Gastrocnemius medialis (tissue), 4 donors: ENCODE measurements around the gene DEF6.

Experiments used
- POLR2A ChIP-seq, 2 donors: fragments of 450-650 bp; IDR thresholded peaks; one replicate each; pipeline ENCODE4 v1.6.1; 2017; ENCODE audit warnings: antibody characterized with exemption in 2 of 2, mild to moderate bottlenecking in 2 of 2, moderate library complexity in 2 of 2
- TF ChIP-seq, protein P1 (sequence below), 5 experiments: fragments of 450-650 bp in 3 of 5; fragments of 200-600 bp in 2 of 5; sonication (generic) in 2 of 5; IDR thresholded peaks in 4 of 5; conservative IDR thresholded peaks in 1 of 5; 1 replicate in 4 of 5; 2 replicates in 1 of 5; pipeline ENCODE4 v1.5.1; 2016 to 2019; ENCODE audit warnings: antibody characterized with exemption in 5 of 5, mild to moderate bottlenecking in 3 of 5, moderate library complexity in 3 of 5

DNA sequence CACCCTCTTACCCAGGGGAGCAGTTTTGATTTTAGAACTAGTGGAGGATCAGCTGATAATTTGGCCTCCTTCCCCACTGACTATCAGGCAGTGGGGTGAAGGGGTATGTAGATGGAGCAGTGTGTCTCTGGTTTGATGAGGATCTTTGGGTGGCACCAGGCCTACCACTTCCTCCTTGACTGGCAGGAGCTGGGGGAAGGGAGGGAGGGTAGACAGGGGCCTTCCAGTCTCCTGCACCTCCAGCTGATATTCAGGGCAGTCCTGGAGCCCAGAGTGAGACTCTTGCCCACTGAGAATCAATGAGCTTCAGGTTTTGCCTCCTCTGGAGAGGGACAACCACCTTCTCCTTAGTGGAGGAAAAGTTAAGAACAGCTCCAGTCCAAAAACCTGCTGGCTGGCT is 3.2 kb downstream of the DEF6 start:
- no peak for TF ChIP-seq POLR2A (IDR thresholded peaks at IDR 0.05)
- TF ChIP-seq, protein P1, sequence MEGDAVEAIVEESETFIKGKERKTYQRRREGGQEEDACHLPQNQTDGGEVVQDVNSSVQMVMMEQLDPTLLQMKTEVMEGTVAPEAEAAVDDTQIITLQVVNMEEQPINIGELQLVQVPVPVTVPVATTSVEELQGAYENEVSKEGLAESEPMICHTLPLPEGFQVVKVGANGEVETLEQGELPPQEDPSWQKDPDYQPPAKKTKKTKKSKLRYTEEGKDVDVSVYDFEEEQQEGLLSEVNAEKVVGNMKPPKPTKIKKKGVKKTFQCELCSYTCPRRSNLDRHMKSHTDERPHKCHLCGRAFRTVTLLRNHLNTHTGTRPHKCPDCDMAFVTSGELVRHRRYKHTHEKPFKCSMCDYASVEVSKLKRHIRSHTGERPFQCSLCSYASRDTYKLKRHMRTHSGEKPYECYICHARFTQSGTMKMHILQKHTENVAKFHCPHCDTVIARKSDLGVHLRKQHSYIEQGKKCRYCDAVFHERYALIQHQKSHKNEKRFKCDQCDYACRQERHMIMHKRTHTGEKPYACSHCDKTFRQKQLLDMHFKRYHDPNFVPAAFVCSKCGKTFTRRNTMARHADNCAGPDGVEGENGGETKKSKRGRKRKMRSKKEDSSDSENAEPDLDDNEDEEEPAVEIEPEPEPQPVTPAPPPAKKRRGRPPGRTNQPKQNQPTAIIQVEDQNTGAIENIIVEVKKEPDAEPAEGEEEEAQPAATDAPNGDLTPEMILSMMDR (IDR thresholded peaks at IDR 0.05 in 4 of 5, conservative IDR thresholded peaks at IDR 0.05 in 1 of 5), result no peak
